ENCODE data around the gene AXDND1. TPM values are rescaled to one million over a fixed set of nuclear protein-coding genes. Genes with fewer than 3 reads are reported as not detected.
"Not testable (repeated sequence)": the region's sequence is repeated elsewhere in the genome, so short reads cannot be mapped to it uniquely, and the experiment has no call there.

The AXDND1 gene
- total and polyA plus RNA-seq, 9 of the 15 experiments (the other 6 are each of a cell fraction or from before 2014, with no cell fraction given), result 0.03 to 0.13 (median 0.06) TPM; not detected in 5

DNA sequence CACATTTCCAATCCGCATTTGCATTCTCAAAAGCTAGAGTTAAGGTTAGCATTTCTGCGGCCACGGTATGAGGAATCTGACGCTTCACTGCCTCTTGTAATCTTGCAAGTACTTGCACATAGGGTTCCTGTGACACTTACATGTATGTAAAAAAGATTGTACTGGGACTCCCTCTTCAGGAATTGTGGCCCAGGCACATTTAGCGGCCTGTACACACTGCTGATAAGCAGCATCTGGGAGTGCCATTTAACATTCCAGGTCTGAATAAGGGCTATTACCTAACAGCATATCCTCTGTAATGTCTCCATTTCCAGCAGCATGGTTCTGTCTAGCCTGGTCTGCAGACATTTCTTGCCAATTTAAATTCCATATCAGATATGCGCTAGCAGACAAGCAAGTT lies 75.7 kb downstream of the AXDND1 start:
- CTCF ChIA-PET (ENCODE audit: low intra/inter-chr PET ratio), result no interaction called here
- Histone ChIP-seq H3K4me1 (replicated peaks in 1 of 2; ENCODE audit: control insufficient read depth in 2 of 2, insufficient read depth in 2 of 2, low read length in 2 of 2) (no peaks in the 10 kb centered on the region), H4K20me1 (replicated peaks; ENCODE audit: control insufficient read depth, insufficient read depth, low read length) (no peaks in the 10 kb centered on the region), H3K79me2 (ENCODE audit: control insufficient read depth, insufficient read depth, low read length) (no peaks in the 10 kb centered on the region), H3K27ac (ENCODE audit: extremely low read depth, low read depth, low read length) (no peak overlapping the region), H3K36me3 (ENCODE audit: control insufficient read depth, insufficient read depth, low read length) (no peaks in the 10 kb centered on the region), H3K27me3 (ENCODE audit: control insufficient read depth in 2 of 2, insufficient read depth in 2 of 2, low read length in 2 of 2) (peaks cover 6 to 29% of the 10 kb centered on the region in 2 experiments), H3K4me2 (ENCODE audit: insufficient read depth, low read length) (no peak overlapping the region), H3K9me1 (ENCODE audit: control insufficient read depth, insufficient read depth, low read length) (no peaks in the 10 kb centered on the region), H2AFZ (ENCODE audit: low read depth, low read length) (no peak overlapping the region), H3K9ac (ENCODE audit: insufficient read depth in 1 of 2, low read depth in 2 of 2, low read length in 2 of 2) (no peak overlapping the region), H3K9me3 (replicated peaks; ENCODE audit: control insufficient read depth, insufficient read depth, low read depth, low read length) (no peaks in the 10 kb centered on the region), H3K4me3 (no peak overlapping the region)
- no TSS peak for BruUV-seq (replicated peaks)
- WGBS (ENCODE audit: insufficient coverage, low coverage, missing lambda C conversion rate), result 4% methylated on average over 6 of the region's 6 CpGs
- POLR2A ChIA-PET, result interaction anchor here (0.8 kb wide), 1 partner anchor 155 kb away, joined by 3 read pairs; no protein-coding TSS in a partner anchor
- in situ Hi-C loops (cut with MboI) (no loop called here), intact Hi-C loops (cut with micrococcal nuclease) (no loop called here)
- peak; percentile 48 for FAIRE-seq
- TF ChIP-seq, protein P1, sequence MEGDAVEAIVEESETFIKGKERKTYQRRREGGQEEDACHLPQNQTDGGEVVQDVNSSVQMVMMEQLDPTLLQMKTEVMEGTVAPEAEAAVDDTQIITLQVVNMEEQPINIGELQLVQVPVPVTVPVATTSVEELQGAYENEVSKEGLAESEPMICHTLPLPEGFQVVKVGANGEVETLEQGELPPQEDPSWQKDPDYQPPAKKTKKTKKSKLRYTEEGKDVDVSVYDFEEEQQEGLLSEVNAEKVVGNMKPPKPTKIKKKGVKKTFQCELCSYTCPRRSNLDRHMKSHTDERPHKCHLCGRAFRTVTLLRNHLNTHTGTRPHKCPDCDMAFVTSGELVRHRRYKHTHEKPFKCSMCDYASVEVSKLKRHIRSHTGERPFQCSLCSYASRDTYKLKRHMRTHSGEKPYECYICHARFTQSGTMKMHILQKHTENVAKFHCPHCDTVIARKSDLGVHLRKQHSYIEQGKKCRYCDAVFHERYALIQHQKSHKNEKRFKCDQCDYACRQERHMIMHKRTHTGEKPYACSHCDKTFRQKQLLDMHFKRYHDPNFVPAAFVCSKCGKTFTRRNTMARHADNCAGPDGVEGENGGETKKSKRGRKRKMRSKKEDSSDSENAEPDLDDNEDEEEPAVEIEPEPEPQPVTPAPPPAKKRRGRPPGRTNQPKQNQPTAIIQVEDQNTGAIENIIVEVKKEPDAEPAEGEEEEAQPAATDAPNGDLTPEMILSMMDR (IDR thresholded peaks at IDR 0.05 in 2 of 3, conservative IDR thresholded peaks at IDR 0.05 in 1 of 3; ENCODE audit: insufficient read depth in 2 of 3, low read depth in 1 of 3, low read length in 3 of 3), result peak in 1 of 3 experiments; percentile 27; a peak in 1 of 6 replicates
- TF ChIP-seq RAD21 (CRISPR knock-in tag; conservative IDR thresholded peaks at IDR 0.05 in 1 of 2, IDR thresholded peaks at IDR 0.05 in 1 of 2), result peak in 1 of 2 experiments; percentile 35; a peak in 1 of 4 replicates
- TF ChIP-seq, protein P2, sequence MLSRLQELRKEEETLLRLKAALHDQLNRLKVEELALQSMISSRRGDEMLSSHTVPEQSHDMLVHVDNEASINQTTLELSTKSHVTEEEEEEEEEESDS (CRISPR knock-in tag; IDR thresholded peaks at IDR 0.05), result no peak
- no peak for DNase-seq (ENCODE audit: extremely low read depth in 1 of 4, low spot score in 3 of 4)
- no peak for ATAC-seq

DNA sequence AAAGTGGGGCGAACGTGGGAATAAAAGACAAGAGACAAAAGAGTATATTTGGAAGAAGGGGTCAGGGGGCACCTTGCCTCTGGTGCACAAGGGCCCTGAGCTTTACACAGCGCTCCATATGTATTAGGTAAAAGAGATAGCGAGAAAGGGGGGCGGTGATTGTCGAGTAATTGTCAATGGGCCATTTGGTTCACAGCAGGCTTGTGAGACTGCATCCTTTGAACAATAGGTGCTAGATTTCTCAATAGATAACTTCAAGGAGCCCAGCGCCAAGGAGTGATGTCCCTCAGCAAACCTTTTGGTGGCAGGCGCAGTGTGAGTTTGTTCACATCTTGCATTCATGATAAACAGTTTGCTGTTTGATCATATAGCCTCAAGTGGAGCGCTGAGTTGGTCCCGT lies 77.1 kb downstream of the AXDND1 start:
- H3K4me3 ChIP-seq; FAIRE-seq; H3K9ac ChIP-seq (ENCODE audit: insufficient read depth in 1 of 2, low read depth in 2 of 2, low read length in 2 of 2); H3K9me1 ChIP-seq (ENCODE audit: control insufficient read depth, insufficient read depth, low read length); H3K36me3 ChIP-seq (ENCODE audit: control insufficient read depth, insufficient read depth, low read length); H2AFZ ChIP-seq (ENCODE audit: low read depth, low read length); DNase-seq (ENCODE audit: extremely low read depth in 1 of 4, low spot score in 3 of 4); CTCF ChIA-PET (ENCODE audit: low intra/inter-chr PET ratio); H3K27ac ChIP-seq (ENCODE audit: extremely low read depth, low read depth, low read length); H3K4me2 ChIP-seq (ENCODE audit: insufficient read depth, low read length); H3K79me2 ChIP-seq (ENCODE audit: control insufficient read depth, insufficient read depth, low read length); intact Hi-C loops (cut with micrococcal nuclease); H3K9me3 ChIP-seq (replicated peaks; ENCODE audit: control insufficient read depth, insufficient read depth, low read depth, low read length); H4K20me1 ChIP-seq (replicated peaks; ENCODE audit: control insufficient read depth, insufficient read depth, low read length); H3K4me1 ChIP-seq (replicated peaks in 1 of 2; ENCODE audit: control insufficient read depth in 2 of 2, insufficient read depth in 2 of 2, low read length in 2 of 2); BruUV-seq (replicated peaks); in situ Hi-C loops (cut with MboI): not testable (repeated sequence)
- POLR2A ChIA-PET, result interaction anchor here (0.9 kb wide), 1 partner anchor 8 kb away, joined by 3 read pairs; no protein-coding TSS in a partner anchor
- peak; percentile 21; the same call in 1 of the 3 replicates for ATAC-seq
- peaks cover 6 to 26% of the 10 kb centered on the region in 2 experiments for H3K27me3 ChIP-seq (ENCODE audit: control insufficient read depth in 2 of 2, insufficient read depth in 2 of 2, low read length in 2 of 2)
- 6% methylated on average over 10 of the region's 10 CpGs for WGBS (ENCODE audit: insufficient coverage, low coverage, missing lambda C conversion rate)

Data from K562 (cell line).